SK-N-SH (cell line): Measurements from ENCODE around the gene CAMK2B. TPM values are rescaled to one million over a fixed set of nuclear protein-coding genes. Genes with fewer than 3 reads are reported as not detected.

ENCODE experiments used
- CTCF ChIA-PET: fragments of 300-600, 350-600 bp; formaldehyde crosslinking; extraction: SDS; loops from one replicate; lab custom pipeline; 2021; lab: Yijun Ruan, JAX
- POLR2A ChIA-PET: fragments of 350-600 bp; sonication (Branson Sonifier 250); formaldehyde crosslinking; extraction: SDS; loops from one replicate; lab custom pipeline; 2020; ENCODE audit warnings: antibody characterized with exemption, inconsistent platforms; lab: Yijun Ruan, JAX
- DNase-seq: peaks from one replicate; pipeline ENCODE4 v3.0.0; 2012
- H2AFZ ChIP-seq: fragments of 200-600 bp; sonication (generic); 2 replicates; pipeline ENCODE4 v1.8.1; 2016; ENCODE audit warnings: antibody characterized with exemption, mild to moderate bottlenecking, low read depth
- H3F3A ChIP-seq: fragments of 200-600 bp; sonication (generic); replicated peaks from 2 replicates; pipeline ENCODE3; 2016; ENCODE audit warnings: antibody characterized with exemption, mild to moderate bottlenecking; ENCODE audit not compliant: insufficient read depth
- H3K27ac ChIP-seq, 2 experiments: fragments of 200-500 bp in 1 of 2; fragments of 200-600 bp in 1 of 2; sonication (Bioruptor generic) in 1 of 2; sonication (generic), shearing (Covaris generic) in 1 of 2; 2 replicates each; pipeline versions ENCODE4 v1.5.1 to v1.6.1; 2014 to 2016; ENCODE audit warnings: low read depth in 2 of 2, inconsistent platforms in 1 of 2, low read length in 1 of 2, mild to moderate bottlenecking in 1 of 2, mixed read lengths in 1 of 2
- H3K27me3 ChIP-seq: fragments of 200-600 bp; sonication (generic), shearing (Covaris generic); 2 replicates; pipeline ENCODE4 v1.6.1; 2016; ENCODE audit warnings: mixed run types; ENCODE audit not compliant: insufficient read depth
- H3K36me3 ChIP-seq, 2 experiments: fragments of 200-500 bp in 1 of 2; fragments of 200-600 bp in 1 of 2; sonication (Bioruptor generic) in 1 of 2; sonication (generic) in 1 of 2; replicated peaks in 1 of 2; 2 replicates each; pipeline versions ENCODE3 to v1.5.1; 2014 to 2016; ENCODE audit warnings: low read length in 1 of 2, mild to moderate bottlenecking in 1 of 2; ENCODE audit not compliant: insufficient read depth in 2 of 2, control insufficient read depth in 1 of 2
- H3K4me1 ChIP-seq, 2 experiments: fragments of 200-500 bp in 1 of 2; fragments of 200-600 bp in 1 of 2; sonication (Bioruptor generic) in 1 of 2; sonication (generic), shearing (Covaris generic) in 1 of 2; 2 replicates each; pipeline versions ENCODE4 v1.5.1 to v1.6.1; 2014 to 2016; ENCODE audit warnings: low read depth in 1 of 2, low read length in 1 of 2, mixed run types in 1 of 2; ENCODE audit not compliant: insufficient read depth in 2 of 2, control insufficient read depth in 1 of 2
- H3K4me2 ChIP-seq: fragments of 200-600 bp; sonication (generic), shearing (Covaris generic); 2 replicates; pipeline ENCODE4 v1.6.1; 2017; ENCODE audit warnings: mixed run types
- H3K4me3 ChIP-seq, 2 experiments: fragments of 200-500 bp in 1 of 2; fragments of 200-600 bp in 1 of 2; sonication (Bioruptor generic) in 1 of 2; sonication (generic), shearing (Covaris generic) in 1 of 2; 2 replicates each; pipeline versions ENCODE4 v1.5.1 to v1.8.1; 2014 to 2016; ENCODE audit warnings: low read depth in 2 of 2, inconsistent platforms in 1 of 2, low read length in 1 of 2, mild to moderate bottlenecking in 1 of 2, mixed read lengths in 1 of 2, moderate library complexity in 1 of 2
- H3K79me2 ChIP-seq: fragments of 200-600 bp; sonication (generic); 2 replicates; pipeline ENCODE4 v1.8.1; 2017; ENCODE audit warnings: mild to moderate bottlenecking; ENCODE audit not compliant: insufficient read depth
- H3K9ac ChIP-seq: fragments of 200-600 bp; sonication (generic); 2 replicates; pipeline ENCODE4 v1.6.1; 2017; ENCODE audit warnings: mixed run types
- H3K9me2 ChIP-seq: fragments of 200-600 bp; sonication (generic); 2 replicates; pipeline ENCODE4 v1.6.1; 2017; ENCODE audit warnings: mixed run types
- H3K9me3 ChIP-seq: fragments of 200-600 bp; sonication (generic); 2 replicates; pipeline ENCODE4 v1.6.1; 2017; ENCODE audit warnings: mixed run types, mild to moderate bottlenecking, moderate library complexity
- H4K20me1 ChIP-seq: fragments of 200-600 bp; sonication (generic); 2 replicates; pipeline ENCODE4 v1.6.1; 2017; ENCODE audit warnings: mild to moderate bottlenecking, mixed run types; ENCODE audit not compliant: insufficient read depth
- ELF1 ChIP-seq: IDR thresholded peaks from 2 replicates; pipeline ENCODE4 v1.4.0; 2012
- EZH2phosphoT487 ChIP-seq: fragments of 200-600 bp; sonication (generic); IDR thresholded peaks from 2 replicates; pipeline ENCODE4 v1.6.1; 2017; ENCODE audit warnings: low read depth, mixed run types, mild to moderate bottlenecking, antibody characterized with exemption, moderate library complexity, borderline replicate concordance
- FOXJ3 ChIP-seq: sonication (generic); formaldehyde crosslinking; IDR thresholded peaks from 2 replicates; pipeline ENCODE4 v1.5.1; 2020; ENCODE audit warnings: mild to moderate bottlenecking, missing genetic modification reagents
- GABPA ChIP-seq: IDR thresholded peaks from 2 replicates; pipeline ENCODE4 v1.4.0; 2012; ENCODE audit warnings: low read depth, mild to moderate bottlenecking
- GATA2 ChIP-seq: sonication (generic); formaldehyde crosslinking; IDR thresholded peaks from 2 replicates; pipeline ENCODE4 v1.5.0; 2020; ENCODE audit warnings: mild to moderate bottlenecking, missing genetic modification reagents
- JUND ChIP-seq: IDR thresholded peaks from 2 replicates; pipeline ENCODE4 v1.4.0; 2012
- MXI1 ChIP-seq: IDR thresholded peaks from 2 replicates; pipeline ENCODE4 v1.6.1; 2012; ENCODE audit warnings: mild to moderate bottlenecking, low read depth, low read length, improper control_type of control experiment
- NRF1 ChIP-seq: IDR thresholded peaks from 2 replicates; pipeline ENCODE4 v1.6.1; 2012; ENCODE audit warnings: low read depth, mild to moderate bottlenecking, low read length
- POLR2AphosphoS5 ChIP-seq: IDR thresholded peaks from 2 replicates; pipeline ENCODE4 v1.6.1; 2012; ENCODE audit warnings: low read depth, low read length
- REST ChIP-seq: IDR thresholded peaks from 2 replicates; pipeline ENCODE4 v1.6.1; 2012; ENCODE audit warnings: mild to moderate bottlenecking, low read depth, low read length, moderate library complexity
- RFX5 ChIP-seq: IDR thresholded peaks from 2 replicates; pipeline ENCODE4 v1.6.1; 2012; ENCODE audit warnings: mild to moderate bottlenecking, improper control_type of control experiment, low read length
- RXRA ChIP-seq: IDR thresholded peaks from 2 replicates; pipeline ENCODE4 v1.4.0; 2012; ENCODE audit warnings: low read depth, mild to moderate bottlenecking, borderline replicate concordance
- USF1 ChIP-seq: IDR thresholded peaks from 2 replicates; pipeline ENCODE4 v1.4.0; 2012; ENCODE audit warnings: low read depth, borderline replicate concordance
- USF2 ChIP-seq: fragments of 150-350 bp; IDR thresholded peaks from 2 replicates; pipeline ENCODE4 v1.6.1; 2017; ENCODE audit warnings: antibody characterized with exemption, low read length, low read depth, borderline replicate concordance
- ZBTB33 ChIP-seq: IDR thresholded peaks from 2 replicates; pipeline ENCODE4 v1.4.0; 2012; ENCODE audit warnings: low read depth, borderline replicate concordance
- WGBS: methylation state at CpG from one replicate; pipeline ENCODE4 v1.1.6; 2017; ENCODE audit warnings: low lambda C conversion rate; 5-methylcytosine and 5-hydroxymethylcytosine counted together
- polyA plus RNA-seq, 3 experiments: library from polyadenylated mRNA; depleted of rRNA; stranded (reverse); fragments of >200 nt; gene quantifications; 2 replicates each; pipeline ENCODE4 v1.2.3, GENCODE V29; 2012

Gene CAMK2B
- polyA plus RNA-seq, 1 of the 3 experiments (the other 2 are of a cell fraction), result 0.20 TPM

- Histone ChIP-seq H2AFZ (no peak overlapping the region), H3K9me2 (no peaks in the 10 kb centered on the region), H3K4me3 (no peak overlapping the region), H3K4me2 (no peak overlapping the region), H4K20me1 (no peaks in the 10 kb centered on the region), H3K27ac (no peak overlapping the region), H3K9me3 (no peaks in the 10 kb centered on the region), H3K27me3 (peaks cover 30% of the 10 kb centered on the region; the same call in 1 of the 2 replicates), H3K79me2 (no peaks in the 10 kb centered on the region), H3K36me3 (no peaks in the 10 kb centered on the region)
- 73% methylated on average over 3 of the region's 5 CpGs for WGBS
- CTCF ChIA-PET, result interaction anchor here (0.6 to 2.9 kb wide), 4 partner anchors 20 to 116 kb away, joined by 3 to 17 read pairs (median 3); no protein-coding TSS in a partner anchor
- TF ChIP-seq GABPA (no peak), EZH2phosphoT487 (no peak), NRF1 (no peak), REST (no peak), RFX5 (no peak), POLR2AphosphoS5 (no peak), USF1 (no peak), USF2 (no peak), ELF1 (no peak), ZBTB33 (no peak), MXI1 (no peak), RXRA (no peak), GATA2 (no peak), FOXJ3 (CRISPR knock-in tag) (no peak), JUND (no peak)
- TF ChIP-seq, all 33 proteins: peak for 0
- Histone ChIP-seq H3K9ac (no peak overlapping the region), H3F3A (peaks cover 10% of the 10 kb centered on the region), H3K4me1 (peaks cover 25 to 60% of the 10 kb centered on the region in 2 experiments)
- POLR2A ChIA-PET, result no interaction called here
- no peak for DNase-seq
Measured at GRCh38 chr7:44261240-44261639, 64.2 kb downstream of the CAMK2B start.
